D721Med (cell line): Measurements from ENCODE around the gene JAM3.
A peak's percentile ranks its signal among the peaks of the same experiment; 100 is the strongest.

ENCODE experiments used
- DNase-seq: peaks from one replicate; pipeline ENCODE4 v3.0.0; 2011; ENCODE audit warnings: low spot score; ENCODE audit not compliant: insufficient read length
- FAIRE-seq: peaks from 2 replicates; lab custom pipeline; 2011; peaks lifted over from hg19 to GRCh38; lab: Jason Lieb, UNC
- TF ChIP-seq, protein P1 (sequence below): IDR thresholded peaks from 2 replicates; pipeline ENCODE4 v1.5.1; 2012; ENCODE audit warnings: mild to moderate bottlenecking, control low read depth; ENCODE audit not compliant: insufficient read depth; ENCODE audit errors: missing control alignments

Gene JAM3

GRCh38 chr11:134065381-134065780 is 3.5 kb upstream of the JAM3 start:
- FAIRE-seq: no peak
- DNase-seq: no peak
- TF ChIP-seq, protein P1, sequence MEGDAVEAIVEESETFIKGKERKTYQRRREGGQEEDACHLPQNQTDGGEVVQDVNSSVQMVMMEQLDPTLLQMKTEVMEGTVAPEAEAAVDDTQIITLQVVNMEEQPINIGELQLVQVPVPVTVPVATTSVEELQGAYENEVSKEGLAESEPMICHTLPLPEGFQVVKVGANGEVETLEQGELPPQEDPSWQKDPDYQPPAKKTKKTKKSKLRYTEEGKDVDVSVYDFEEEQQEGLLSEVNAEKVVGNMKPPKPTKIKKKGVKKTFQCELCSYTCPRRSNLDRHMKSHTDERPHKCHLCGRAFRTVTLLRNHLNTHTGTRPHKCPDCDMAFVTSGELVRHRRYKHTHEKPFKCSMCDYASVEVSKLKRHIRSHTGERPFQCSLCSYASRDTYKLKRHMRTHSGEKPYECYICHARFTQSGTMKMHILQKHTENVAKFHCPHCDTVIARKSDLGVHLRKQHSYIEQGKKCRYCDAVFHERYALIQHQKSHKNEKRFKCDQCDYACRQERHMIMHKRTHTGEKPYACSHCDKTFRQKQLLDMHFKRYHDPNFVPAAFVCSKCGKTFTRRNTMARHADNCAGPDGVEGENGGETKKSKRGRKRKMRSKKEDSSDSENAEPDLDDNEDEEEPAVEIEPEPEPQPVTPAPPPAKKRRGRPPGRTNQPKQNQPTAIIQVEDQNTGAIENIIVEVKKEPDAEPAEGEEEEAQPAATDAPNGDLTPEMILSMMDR: no peak

- TF ChIP-seq, protein P1: no peak
- DNase-seq (no peak), FAIRE-seq (no peak)
These were observed 1.7 kb upstream of the JAM3 start for GRCh38 chr11:134066943-134067885.

DNA sequence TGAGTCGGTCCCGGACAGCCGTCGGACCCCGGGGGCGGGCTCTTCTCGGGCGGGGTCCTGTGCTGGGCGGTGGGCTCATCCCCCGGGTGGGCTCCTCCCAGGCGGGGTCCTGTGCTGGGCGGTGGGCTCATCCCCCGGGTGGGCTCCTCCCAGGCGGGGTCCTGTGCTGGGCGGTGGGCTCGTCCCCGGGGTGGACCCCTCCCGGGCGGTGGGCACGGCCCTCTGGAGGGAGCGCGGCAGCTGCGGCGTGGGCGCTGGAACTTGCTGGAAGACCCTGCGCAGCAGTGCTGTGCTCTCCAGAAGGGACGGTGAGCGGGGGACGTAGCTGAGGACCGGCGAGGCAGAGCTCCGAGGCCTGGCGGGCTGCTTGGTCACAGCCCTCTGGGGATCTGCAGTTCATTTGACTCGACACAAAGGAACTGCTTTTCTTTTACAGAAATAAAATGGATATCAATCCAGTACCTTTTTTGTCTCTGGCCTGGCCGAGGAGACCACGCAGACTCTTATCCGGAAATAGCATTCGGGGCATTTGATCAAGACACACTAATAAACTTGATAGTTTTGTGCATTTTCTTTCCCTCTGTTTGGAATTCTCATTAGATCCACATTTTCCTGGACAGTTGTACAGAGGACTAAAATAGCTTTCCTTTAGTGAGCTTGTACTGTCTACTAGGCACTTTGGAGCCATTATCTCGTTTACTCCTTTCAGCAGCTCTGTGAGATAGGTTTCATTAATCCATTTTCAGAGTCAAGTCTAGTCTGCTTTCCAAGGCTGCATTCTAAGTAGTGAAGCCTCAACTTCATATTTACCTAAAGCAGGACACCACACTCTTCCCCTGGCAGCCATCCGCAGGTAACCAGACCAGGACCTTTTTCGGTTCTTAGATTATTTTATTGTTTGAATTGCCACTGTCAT is 812 bp downstream of the JAM3 start:
- FAIRE-seq (peak; percentile 53), DNase-seq (no peak)

DNA sequence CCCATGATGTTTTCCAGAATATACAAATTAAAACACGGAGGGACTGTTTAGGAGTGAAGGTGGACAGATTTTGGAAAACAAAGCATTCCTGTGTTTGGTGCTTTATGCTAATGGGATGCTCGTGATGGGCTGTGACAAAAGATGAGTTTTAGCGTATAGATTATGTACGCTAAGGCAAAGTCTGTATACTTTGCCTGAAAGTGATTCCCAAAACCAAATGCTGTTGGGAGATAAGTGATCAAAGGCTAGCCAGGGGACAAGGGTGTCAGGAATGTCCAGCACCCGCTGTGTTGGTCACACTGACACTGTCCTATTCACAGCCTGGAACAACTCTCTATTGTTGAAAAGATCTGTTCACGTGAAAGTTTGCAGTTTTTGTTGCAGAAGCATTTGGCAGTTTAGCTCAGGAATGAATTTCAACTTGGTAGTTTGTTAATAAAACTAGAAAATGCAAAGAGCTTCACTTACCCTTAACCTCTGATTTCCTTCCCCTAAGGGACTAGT is 1.5 kb downstream of the JAM3 start:
- DNase-seq: no peak
- peak; percentile 21 for FAIRE-seq
- TF ChIP-seq, protein P1: no peak

More for the DNA sequence above, 812 bp downstream of the JAM3 start:
- TF ChIP-seq, protein P1: no peak

- FAIRE-seq (no peak), DNase-seq (no peak)
- TF ChIP-seq, protein P1: no peak
These were observed 2.4 kb downstream of the JAM3 start for GRCh38 chr11:134071306-134071705.

DNA sequence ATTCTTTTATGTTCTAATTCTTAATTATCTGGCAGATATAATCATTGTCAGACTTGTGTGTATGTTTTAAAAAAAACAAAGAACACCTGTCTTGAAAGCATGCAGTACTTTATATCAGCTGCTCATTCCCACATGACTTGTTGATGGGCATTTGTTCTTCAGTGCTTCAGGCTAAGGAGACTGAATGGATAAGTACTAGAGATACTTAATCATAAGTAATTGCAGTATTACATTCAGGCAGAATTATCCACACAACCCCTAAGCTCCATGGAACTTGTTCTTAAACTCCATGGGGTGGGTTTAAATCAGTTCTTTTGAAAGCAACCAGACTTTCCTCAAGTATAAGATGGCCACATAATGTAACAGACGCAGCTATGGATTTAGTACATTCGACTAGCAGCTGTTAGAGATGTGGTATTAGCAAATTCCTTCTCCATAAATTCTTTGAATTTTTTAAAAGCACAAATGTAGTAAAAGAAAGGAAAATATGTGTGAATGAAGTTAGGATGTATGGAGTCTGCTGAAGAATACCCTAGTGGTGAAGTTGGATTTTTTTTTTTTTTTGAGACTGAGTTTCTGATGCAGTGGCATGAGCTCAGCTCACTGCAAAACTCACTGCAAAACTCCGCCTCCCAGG is 3.0 kb downstream of the JAM3 start:
- peak; percentile 94 for FAIRE-seq
- TF ChIP-seq, protein P1: no peak
- DNase-seq: no peak
